22Rv1 (cell line): ENCODE data around the gene SLC39A11.

Experiments
- H3K27ac ChIP-seq: fragments of 450-650 bp; 2 replicates; pipeline ENCODE4 v1.5.1; 2017
- ZFX ChIP-seq: fragments of 450-650 bp; IDR thresholded peaks from 2 replicates; pipeline ENCODE4 v1.6.1; 2017; ENCODE audit warnings: antibody characterized with exemption, borderline replicate concordance
- TF ChIP-seq, protein P1 (sequence below): fragments of 450-650 bp; IDR thresholded peaks from 2 replicates; pipeline ENCODE4 v1.5.1; 2017; ENCODE audit warnings: mild to moderate bottlenecking

The SLC39A11 gene

DNA sequence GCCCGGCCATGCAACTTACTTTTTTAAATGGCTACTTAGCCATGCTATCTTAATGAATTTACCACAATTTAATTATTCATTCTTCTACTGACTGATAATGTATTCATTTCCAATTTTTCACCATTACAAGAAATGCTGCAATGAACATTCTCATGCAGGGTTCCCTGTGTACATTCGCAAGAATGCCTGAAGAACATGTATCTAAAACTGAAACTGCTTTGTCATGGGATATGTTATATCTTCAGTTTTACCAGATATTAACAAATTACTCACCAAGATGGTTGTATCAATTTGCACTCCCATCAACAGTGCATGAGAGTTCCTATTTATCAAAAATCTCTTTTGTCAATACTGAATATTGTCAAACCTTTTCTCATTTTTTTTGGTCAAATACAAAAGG, 100.8 kb downstream of the SLC39A11 start:
- no peak overlapping the region for H3K27ac ChIP-seq
- no peak for TF ChIP-seq ZFX
- TF ChIP-seq, protein P1, sequence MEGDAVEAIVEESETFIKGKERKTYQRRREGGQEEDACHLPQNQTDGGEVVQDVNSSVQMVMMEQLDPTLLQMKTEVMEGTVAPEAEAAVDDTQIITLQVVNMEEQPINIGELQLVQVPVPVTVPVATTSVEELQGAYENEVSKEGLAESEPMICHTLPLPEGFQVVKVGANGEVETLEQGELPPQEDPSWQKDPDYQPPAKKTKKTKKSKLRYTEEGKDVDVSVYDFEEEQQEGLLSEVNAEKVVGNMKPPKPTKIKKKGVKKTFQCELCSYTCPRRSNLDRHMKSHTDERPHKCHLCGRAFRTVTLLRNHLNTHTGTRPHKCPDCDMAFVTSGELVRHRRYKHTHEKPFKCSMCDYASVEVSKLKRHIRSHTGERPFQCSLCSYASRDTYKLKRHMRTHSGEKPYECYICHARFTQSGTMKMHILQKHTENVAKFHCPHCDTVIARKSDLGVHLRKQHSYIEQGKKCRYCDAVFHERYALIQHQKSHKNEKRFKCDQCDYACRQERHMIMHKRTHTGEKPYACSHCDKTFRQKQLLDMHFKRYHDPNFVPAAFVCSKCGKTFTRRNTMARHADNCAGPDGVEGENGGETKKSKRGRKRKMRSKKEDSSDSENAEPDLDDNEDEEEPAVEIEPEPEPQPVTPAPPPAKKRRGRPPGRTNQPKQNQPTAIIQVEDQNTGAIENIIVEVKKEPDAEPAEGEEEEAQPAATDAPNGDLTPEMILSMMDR = no peak

DNA sequence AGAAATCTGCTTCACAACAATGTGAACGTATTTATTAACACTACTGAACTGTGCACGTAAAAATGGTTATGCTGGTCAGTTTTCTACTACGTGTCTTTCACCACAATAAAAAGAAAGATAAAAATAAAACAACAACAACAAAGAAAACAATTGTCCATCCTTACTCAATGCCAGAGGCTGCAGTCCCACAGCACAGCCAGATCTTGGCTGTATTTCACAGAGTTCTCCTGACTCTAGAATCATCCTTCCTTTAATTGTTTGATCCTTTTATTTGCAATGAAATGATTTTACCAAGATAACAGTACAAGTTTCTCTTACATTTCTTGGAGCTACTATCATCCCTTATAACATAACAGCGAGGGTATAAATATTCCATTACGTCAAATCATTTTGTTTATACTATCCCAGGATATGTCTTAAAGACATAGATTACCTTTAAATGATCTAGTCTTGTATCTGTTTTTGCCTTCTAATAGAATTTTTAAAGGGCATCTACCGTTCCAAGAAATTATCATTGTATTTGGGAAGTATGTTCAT, 103.3 kb downstream of the SLC39A11 start:
- no peak overlapping the region for H3K27ac ChIP-seq
- TF ChIP-seq ZFX = no peak
- TF ChIP-seq, protein P1 = no peak

DNA sequence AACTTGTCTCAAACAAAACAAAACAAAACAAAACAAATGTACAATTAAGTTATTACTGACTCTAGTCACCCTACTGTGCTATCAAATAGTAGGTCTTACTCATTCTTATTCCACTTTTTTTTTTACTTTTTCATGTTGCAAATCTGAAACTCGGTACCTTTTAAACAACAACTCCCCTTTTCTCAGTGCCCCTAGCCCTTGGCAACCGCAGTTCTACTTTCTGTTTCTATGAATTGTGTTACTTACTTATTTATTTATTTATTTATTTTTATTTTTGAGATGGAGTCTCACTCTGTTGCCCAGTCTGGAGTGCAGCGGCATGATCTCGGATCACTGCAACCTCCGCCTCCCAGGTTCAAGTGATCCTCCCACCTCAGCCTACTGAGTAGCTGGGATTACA, 104.0 kb downstream of the SLC39A11 start:
- TF ChIP-seq ZFX = no peak
- TF ChIP-seq, protein P1 = no peak
- H3K27ac ChIP-seq = no peak overlapping the region

DNA sequence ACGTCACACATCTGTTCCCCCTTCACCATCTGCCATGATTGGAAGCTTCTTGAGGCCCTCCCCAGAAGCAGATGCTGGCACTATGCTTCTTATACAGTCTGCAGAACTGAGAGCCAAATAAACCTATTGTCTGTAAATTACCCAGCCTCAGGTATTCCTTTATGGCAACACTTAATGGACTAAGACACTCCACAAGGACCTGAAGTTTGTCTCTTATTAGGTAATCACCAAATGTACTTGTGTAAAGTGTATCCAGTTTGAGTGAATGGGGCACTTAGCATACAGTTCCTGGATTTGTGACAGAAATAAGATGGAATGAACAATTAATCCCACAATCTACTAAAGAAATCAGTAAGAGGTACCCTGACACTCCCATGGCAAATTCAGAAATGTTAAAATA, 105.3 kb downstream of the SLC39A11 start:
- TF ChIP-seq ZFX = no peak
- TF ChIP-seq, protein P1 = no peak
- H3K27ac ChIP-seq = no peak overlapping the region

DNA sequence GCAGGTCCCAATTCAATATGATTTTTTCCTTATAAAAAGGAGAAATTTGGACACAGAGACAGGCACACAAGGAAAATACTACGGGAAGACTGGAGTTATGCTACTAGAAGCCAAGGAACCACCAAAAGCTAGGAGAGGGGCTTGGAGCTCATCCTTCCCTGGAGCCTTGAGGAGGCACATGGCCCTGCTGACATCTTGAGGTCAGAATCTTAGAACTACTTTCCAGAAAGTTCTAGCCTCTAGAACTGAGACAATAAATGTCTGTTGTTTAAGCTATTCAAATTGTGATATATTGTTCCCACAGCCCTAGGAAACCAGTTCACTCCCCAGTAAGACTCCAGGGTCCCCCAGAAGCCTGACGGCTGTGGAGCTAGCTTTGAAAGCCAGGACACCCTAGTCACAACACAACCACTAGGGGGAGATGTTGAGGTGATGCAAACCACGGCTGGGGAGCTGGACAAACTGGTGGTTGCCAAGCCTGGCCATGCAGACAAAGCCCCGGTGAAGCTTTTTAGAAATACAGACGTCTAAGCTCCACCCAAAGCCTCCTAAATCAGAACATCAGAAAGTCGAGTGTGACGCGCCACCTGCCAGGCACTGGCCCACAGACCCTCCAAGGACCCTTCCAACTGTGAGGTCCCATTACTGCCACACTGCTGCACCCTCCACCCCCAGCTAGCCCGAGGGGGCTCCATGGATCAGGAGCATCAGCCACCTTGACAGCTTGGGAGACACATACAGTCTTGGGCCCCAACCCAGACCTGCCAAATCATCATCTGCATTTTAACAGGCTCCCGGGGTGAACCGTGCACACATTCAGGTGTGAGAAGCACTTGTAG, 106.4 kb downstream of the SLC39A11 start:
- no peak for TF ChIP-seq ZFX
- TF ChIP-seq, protein P1 = peak; percentile 93
- H3K27ac ChIP-seq = no peak overlapping the region

DNA sequence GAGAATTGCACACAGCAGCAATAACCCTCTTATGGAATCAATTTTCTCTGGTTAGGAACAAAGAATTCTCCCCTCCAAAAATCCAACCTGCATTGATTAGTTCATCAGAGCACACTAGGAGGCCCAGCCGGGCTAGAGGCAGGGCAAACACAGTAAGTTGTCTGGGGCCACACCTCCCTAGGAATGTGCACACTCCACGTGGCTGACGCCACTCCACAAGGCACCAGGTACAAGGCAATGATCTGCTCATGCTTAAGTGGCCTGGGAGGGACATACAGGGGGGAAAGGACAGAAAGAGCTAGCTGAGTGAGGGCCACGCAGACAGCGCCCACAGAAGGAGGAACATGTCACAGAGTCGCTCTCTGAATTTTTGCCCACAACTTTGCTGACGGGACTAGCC, 107.6 kb downstream of the SLC39A11 start:
- H3K27ac ChIP-seq = no peak overlapping the region
- TF ChIP-seq, protein P1 = no peak
- no peak for TF ChIP-seq ZFX

DNA sequence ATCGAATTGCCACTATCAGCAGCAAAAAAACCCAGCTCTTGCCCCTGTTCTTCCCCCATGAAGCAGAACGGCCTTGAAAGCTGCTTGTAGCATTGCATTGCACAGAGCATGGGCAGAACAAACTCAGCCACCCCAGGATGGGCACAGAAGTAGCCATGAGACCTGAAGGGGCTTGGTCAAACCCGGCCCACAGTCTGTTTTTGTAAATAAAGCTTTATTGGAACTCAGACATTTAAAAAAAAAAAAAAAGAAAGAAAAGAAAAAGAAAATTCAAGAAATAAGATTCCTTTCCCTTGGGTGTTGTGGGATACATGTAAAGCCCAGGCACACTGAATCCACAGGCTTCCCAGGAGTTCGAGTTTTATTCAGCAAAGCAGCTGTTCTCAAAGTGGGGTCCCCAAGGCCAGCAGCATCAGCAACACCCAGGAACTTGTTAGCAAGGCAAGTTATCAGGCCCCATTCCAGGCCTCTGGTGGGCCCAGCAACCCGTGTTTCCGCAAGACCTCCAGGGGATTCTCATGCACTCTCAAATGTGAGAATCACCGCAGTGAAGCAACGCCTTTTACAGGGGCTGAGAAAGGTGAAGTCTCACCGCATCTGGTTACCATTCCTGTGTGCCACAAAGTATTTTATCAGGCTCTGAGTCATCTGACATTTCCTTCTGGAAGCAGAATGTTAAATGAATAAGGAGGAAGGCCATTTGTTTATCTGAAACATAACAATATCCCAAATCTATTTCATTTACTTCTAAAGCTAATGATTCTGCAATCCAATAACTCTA, 108.2 kb downstream of the SLC39A11 start:
- no peak overlapping the region for H3K27ac ChIP-seq
- TF ChIP-seq, protein P1 = no peak
- no peak for TF ChIP-seq ZFX
